Central memory CD4-positive, alpha-beta T cell (primary cell): ENCODE measurements around the gene MAP3K10.

Source experiments
- DNase-seq: peaks from one replicate; pipeline ENCODE4 v3.0.0; 2022

The MAP3K10 gene

GRCh38 chr19:40251991-40252390, 60.8 kb downstream of the MAP3K10 start:
- no peak for DNase-seq

- DNase-seq, result no peak
These were observed 61.2 kb downstream of the MAP3K10 start for GRCh38 chr19:40252395-40252794.

GRCh38 chr19:40253611-40254092, 62.4 kb downstream of the MAP3K10 start:
- no peak for DNase-seq

GRCh38 chr19:40254714-40255418, 63.6 kb downstream of the MAP3K10 start:
- no peak for DNase-seq

GRCh38 chr19:40255619-40256166, 64.5 kb downstream of the MAP3K10 start:
- DNase-seq, result no peak

GRCh38 chr19:40256512-40256911, 65.3 kb downstream of the MAP3K10 start:
- DNase-seq, result no peak

- DNase-seq, result no peak
These were observed 65.9 kb downstream of the MAP3K10 start for GRCh38 chr19:40257096-40257517.

- no peak for DNase-seq
These were observed 70.4 kb downstream of the MAP3K10 start for GRCh38 chr19:40261631-40262030.

GRCh38 chr19:40262422-40262821, 71.2 kb downstream of the MAP3K10 start:
- DNase-seq, result no peak

GRCh38 chr19:40263440-40264313, 72.5 kb downstream of the MAP3K10 start:
- no peak for DNase-seq

GRCh38 chr19:40264314-40265054, 73.3 kb downstream of the MAP3K10 start:
- no peak for DNase-seq
